GM21381 (cell line): ENCODE measurements around the gene TMEM170A.
A peak's percentile ranks its signal among the peaks of the same experiment; 100 is the strongest.
"Not testable (repeated sequence)": the region's sequence is repeated elsewhere in the genome, so short reads cannot be mapped to it uniquely, and the experiment has no call there.

Experiments
- ATAC-seq: cut with Tn5 transposase; IDR thresholded peaks from one replicate; pipeline ENCODE4 v1.9.1; 2021; ENCODE audit warnings: mild to moderate bottlenecking, moderate library complexity; ENCODE audit not compliant: unreplicated experiment

The TMEM170A gene, protein sequence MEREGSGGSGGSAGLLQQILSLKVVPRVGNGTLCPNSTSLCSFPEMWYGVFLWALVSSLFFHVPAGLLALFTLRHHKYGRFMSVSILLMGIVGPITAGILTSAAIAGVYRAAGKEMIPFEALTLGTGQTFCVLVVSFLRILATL

DNA sequence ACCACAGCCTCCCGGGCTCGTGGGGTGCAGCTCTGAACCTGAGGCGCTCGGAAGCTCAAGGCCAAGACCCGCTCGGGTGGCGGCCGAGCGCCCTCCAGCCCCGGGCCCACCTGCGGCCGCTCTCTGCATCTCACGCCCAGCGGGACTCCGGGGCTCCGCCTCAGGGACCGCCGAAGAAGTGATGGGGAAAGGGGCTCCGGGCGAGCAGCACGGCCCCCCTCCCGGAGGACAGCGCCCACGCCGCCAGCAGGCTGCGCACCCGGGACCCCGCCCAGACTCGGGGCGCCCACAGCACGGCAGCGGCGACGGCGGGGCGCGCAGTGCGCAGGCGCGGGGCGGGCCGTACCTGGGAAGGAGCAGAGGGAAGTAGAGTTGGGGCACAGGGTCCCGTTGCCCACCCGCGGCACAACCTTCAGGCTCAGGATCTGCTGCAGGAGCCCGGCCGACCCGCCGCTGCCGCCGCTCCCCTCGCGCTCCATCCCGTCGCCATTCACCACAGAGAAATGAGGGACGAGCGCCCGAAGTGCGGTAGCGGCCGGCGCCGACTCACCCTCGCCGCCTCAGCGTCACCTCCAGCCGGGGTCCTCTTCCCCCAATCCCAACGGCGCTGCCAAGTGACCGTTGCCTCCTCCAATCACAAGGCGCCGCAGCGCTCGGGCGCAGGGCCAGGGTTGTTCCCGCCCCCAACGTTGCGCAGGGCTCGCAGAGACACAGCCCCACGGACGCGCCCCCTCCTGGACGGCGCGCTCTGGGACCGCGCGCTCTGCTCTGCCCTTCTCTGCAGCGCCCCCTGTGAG, at the start of gene TMEM170A:
TSS of gene TMEM170A (minus strand) at position 568 of the 797 bp plus-strand sequence. CDS start at position 479, 89 bp downstream.
- peak; percentile 92 for ATAC-seq

GRCh38 chr16:75506574-75506973, 42.1 kb upstream of the TMEM170A start:
- ATAC-seq: no peak

- no peak for ATAC-seq
Observed at GRCh38 chr16:75506107-75506506, 41.6 kb upstream of the TMEM170A start.

GRCh38 chr16:75503801-75504200, 39.3 kb upstream of the TMEM170A start:
- ATAC-seq: no peak

DNA sequence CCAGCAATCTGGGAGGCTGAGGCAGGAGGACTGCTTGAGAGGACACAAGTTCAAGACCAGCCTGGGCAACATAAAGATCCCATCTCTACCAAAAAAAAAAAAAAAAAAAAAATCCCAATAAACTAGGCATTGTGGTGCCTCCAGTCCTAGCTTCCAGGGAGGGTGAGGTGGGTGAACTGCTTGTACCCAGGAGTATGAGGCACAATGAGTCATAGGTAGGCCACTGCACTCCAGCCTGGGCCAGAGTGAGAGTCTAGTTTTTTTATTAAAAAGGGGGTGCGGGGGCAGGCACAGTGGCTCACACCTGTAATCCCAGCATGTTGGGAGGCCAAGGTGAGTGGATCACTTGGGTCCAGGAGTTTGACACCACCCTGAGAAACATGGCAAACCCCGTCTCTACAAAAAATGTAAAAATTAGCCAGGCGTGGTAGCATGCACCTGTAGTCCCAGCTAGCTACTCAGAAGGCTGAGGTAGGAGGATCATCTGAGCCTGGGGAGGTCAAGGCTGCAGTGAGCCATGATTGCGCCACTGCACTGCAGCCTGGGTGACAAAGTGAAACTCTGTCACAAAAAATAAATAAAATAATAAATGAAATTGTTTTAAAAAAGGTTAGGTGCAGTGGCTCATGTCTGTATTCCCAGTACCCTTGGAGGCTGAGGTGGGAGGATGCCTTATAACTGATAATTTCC, 38.6 kb upstream of the TMEM170A start:
- no peak for ATAC-seq

- ATAC-seq: not testable (repeated sequence)
Observed at GRCh38 chr16:75501820-75502219, 37.3 kb upstream of the TMEM170A start.

DNA sequence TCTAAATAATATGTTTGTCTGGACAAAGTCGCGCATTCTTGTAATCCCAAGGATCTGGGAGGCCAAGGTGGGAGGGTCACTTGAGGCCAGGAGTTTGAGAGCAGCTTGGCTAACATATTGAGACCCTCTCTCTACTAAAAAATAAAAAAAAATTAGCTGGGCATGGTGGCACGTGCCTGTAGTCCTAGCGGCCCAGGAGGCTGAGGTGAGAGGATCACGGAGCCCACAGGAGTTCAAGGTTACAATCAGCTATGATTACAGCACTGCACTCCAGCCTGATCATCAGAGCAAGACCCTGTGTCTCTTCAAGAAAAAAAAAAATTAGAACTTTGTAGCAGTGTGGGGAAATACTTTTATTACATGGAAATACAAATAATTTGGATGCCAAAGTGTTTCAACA, 36.9 kb upstream of the TMEM170A start:
- no peak for ATAC-seq

DNA sequence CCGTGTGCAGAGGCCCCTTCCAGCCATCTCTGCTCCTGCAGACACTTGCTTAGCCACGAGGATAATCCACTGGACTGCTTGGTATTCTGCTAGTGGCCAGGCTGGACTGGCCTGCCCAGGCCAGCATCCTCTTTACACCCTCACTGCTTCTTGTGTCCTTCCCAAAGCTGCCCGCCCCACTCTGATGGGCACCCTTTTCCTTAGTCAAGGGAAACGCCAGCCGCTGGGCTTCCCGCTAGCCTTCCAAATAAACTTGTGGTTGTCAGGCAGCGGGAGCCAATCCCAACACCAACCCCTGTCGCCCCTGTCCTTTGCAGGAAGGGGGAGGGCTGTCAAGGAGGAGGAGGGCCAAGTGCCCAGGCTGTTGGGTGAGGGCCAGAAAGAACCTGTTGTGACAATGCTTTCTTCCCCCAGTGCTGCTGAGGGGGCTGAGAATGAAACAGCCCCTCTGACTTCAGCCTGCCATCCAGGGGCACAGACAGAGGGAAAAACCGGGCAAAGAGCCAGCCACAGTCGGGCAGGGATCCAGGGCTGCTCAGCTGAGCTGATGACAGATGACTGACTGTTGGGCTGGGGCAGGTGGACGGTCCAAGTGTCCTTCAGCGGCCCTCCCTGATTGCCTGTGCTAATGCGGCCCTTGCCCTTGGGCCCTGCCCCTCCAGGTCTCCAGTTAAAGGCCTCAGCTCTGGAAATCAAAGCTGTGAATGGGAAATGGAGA, 34.3 kb upstream of the TMEM170A start:
- ATAC-seq: not testable (repeated sequence)

DNA sequence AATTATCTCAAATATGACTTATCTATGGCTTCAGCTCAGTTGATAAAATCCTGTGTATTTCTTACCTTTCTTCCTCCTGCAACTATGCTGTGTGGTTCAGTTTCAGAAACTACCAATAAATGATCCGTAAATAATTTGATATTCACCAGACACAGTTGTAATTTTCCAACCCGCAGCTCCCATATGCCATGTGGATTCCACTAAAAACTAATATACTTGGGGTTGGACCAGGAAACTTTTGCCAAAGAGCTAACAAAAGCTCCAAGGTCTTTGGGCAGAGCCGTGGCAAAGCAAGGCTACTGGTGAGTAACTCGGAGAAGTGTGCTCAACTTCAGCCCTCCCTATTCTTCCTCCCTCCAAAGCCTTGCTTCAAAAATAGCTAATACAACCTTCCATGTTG, 33.1 kb upstream of the TMEM170A start:
- no peak for ATAC-seq

DNA sequence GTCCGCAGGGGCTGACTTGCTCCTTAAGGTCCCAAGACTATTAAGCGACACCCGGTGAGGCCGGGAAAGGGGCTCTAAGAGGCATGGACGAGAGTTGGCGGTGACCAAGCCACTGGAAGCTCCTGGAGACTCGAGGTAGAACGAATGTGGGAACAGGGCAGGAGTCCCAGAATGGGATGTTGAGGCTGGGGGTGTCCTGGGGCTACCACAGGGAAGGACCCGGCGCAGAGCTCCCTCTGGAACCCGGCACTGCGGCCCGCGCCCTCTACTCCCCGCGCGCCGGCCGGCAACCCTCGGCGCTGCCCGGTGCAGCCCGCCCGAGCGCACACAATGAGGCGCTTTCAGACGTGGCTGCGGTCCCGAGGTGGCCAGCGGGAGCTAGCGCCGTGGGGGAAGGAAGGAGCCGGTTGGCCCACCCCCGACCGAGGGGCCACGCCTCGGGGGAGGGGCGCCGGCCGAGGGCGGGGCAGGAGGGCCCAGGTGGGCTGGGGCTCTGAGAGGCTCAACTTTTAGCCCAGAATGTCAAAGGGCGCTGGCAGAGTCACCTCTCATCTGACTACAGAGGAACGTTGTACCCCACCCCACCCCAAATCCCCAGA, 30.7 kb upstream of the TMEM170A start, which contains the start of gene CHST6:
TSS of gene CHST6 (minus strand) at position 366 of the 599 bp plus-strand sequence. CDS start 15,613 bp downstream, outside the sequence.
- ATAC-seq: peak; percentile 83

DNA sequence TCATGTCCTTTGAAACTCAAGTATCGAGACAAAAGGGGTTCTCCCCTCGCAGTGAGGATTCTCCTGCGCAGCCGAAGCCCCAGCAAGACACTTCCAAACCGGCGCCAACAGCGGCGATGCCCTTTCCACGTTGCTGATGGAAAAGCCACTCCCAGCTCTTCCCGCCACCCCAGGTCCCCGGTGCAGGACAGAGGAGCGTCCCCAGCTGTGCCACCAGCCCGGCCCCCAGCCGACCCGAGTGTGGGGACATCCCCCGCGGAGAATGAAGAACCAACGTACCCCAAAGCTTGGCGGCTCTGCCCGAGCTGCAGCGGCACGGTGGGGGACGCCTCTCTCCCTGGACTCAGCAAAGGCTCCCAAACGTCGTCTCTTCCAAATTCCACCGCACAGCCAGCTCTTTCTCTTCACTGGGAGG, 30.2 kb upstream of the TMEM170A start:
- no peak for ATAC-seq

- no peak for ATAC-seq
Observed at GRCh38 chr16:75494184-75494583, 29.7 kb upstream of the TMEM170A start.

DNA sequence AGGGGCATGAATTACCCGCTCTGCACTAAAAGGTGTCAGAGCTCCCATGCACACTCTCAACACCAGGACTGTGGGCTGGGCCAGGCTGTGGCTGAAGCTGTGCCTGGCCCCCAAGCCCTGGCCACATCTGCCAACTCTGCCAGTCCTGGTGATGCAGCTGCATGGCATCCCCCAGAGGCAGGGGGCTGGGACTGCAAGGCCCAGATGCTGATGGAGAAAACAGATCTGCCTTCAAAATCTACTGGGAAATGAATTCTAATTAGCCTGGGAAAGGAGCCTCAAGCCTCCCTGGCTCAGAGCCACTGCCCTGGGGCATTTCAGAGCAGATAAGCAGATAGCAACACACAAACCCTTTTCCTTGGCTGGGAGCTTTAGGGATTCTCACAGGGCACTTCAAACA, 27.4 kb upstream of the TMEM170A start:
- ATAC-seq: no peak

GRCh38 chr16:75488322-75488721, 23.8 kb upstream of the TMEM170A start:
- ATAC-seq: no peak

DNA sequence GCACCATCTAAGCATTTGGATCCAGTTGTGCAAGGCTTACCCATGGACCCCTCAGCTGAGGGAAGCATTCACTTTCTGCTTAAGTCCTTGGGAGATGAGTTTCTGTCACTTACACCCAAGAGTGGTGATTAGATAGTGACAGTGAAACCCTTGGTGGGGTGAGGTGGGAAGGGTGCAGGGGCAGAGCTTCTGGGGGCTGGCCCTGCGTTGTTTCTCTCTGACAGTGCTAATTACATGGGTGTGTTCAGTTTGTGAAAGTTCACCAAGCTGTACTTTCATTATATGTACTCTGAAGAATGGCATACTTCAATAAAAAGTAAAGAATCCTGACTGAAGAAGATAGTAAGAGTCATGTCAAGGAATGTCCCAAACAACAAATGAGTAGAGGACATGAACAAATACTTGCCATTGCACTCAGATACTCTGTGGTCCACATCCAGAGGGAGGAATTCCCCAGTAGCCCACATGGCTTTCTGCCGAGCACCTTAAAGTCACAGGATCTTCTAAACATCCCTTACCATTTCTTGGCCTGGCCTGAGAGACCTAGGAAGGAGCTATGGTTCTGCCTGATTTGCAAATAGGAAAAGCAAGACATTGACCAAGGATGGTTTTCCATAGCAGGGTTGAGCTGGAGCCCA, 22.3 kb upstream of the TMEM170A start:
- peak; percentile 52 for ATAC-seq

DNA sequence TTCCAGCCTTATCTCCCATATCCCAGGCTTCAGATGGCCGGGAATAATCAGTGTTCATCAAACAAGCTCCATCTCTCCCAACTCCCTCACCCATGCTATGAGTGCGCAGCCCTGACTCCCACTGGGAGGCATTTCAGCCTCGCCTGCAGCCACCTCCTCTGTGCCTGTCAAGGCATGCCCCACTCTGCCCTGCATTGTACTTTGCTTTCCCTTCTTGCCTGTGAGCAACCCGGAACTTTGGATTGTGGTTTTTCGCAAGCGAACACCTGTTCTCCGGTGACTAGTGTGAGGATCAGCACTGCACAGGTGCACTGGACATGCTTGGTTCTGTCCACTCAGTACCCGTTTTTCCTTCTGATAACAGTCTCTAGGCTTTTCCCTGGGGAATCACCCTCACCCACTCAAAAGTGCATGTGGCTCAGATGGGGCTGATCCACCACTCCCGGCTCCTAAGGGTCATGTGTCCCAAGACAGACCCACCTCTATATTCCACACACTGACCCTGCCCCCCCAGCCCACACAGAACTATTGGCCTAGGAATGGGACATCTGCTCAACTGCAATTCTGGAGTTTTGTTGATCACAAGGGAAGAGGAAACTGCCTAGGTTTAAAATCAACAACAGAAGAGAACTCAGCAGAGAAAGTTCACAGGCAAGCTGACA, 21.7 kb upstream of the TMEM170A start:
- no peak for ATAC-seq

- ATAC-seq: peak; percentile 42
Observed at GRCh38 chr16:75485230-75486013, 20.9 kb upstream of the TMEM170A start.

GRCh38 chr16:75483222-75483621, 18.7 kb upstream of the TMEM170A start:
- no peak for ATAC-seq
